K562 (cell line): ENCODE data around the gene P4HB. TPM values are rescaled to one million over a fixed set of nuclear protein-coding genes. Genes with fewer than 3 reads are reported as not detected.

ENCODE experiments used
- ATAC-seq: fragments of 200-7000 bp; cut with Tn5 transposase; 3 replicates; pipeline ENCODE4 v1.9.1; 2020; ENCODE audit warnings: moderate library complexity
- BruUV-seq: library from RNA; stranded (reverse); fragments of 400-500 nt; replicated peaks from 2 replicates; lab custom pipeline; 2021; lab: Mats Ljungman, UMichigan
- CTCF ChIA-PET: fragments of 300-600 bp; formaldehyde crosslinking; extraction: SDS; loops from one replicate; lab custom pipeline; 2021; ENCODE audit warnings: low intra/inter-chr PET ratio; lab: Yijun Ruan, JAX
- POLR2A ChIA-PET: fragments of 300-600, 350-650 bp; sonication (Branson Sonifier 250); formaldehyde crosslinking; extraction: SDS; loops from one replicate; lab custom pipeline; 2021; ENCODE audit warnings: antibody characterized with exemption, inconsistent platforms; lab: Yijun Ruan, JAX
- DNase-seq, 4 experiments: peaks; one replicate each; pipeline versions ENCODE4 v3.0.0 to v3.0.0-alpha.2; 2011 to 2018; ENCODE audit warnings: low spot score in 3 of 4, mixed read lengths in 3 of 4; ENCODE audit errors: extremely low read depth in 1 of 4
- FAIRE-seq: peaks from 2 replicates; lab custom pipeline; 2011; peaks lifted over from hg19 to GRCh38; lab: Jason Lieb, UNC
- H2AFZ ChIP-seq: 2 replicates; pipeline ENCODE4 v1.6.0; 2011; ENCODE audit warnings: low read depth, low read length, control low read depth, inconsistent platforms
- H3K27ac ChIP-seq: fragments of 200-600 bp; 3 replicates; pipeline ENCODE4 v1.8.0; 2011; ENCODE audit warnings: low read depth, mild to moderate bottlenecking, control low read depth, inconsistent platforms, low read length, moderate library complexity, mixed read lengths; ENCODE audit errors: extremely low read depth
- H3K27me3 ChIP-seq, 2 experiments: fragments of 300-600 bp in 1 of 2; 2 replicates in 1 of 2; 3 replicates in 1 of 2; pipeline versions ENCODE4 v1.6.0 to v1.8.0; 2011; ENCODE audit warnings: inconsistent platforms in 2 of 2, low read length in 2 of 2, mild to moderate bottlenecking in 1 of 2, mixed read lengths in 1 of 2, moderate library complexity in 1 of 2; ENCODE audit not compliant: control insufficient read depth in 2 of 2, insufficient read depth in 2 of 2
- H3K36me3 ChIP-seq: fragments of 300-600 bp; 3 replicates; pipeline ENCODE4 v1.8.0; 2011; ENCODE audit warnings: mild to moderate bottlenecking, low read length, inconsistent platforms; ENCODE audit not compliant: control insufficient read depth, insufficient read depth
- H3K4me1 ChIP-seq, 2 experiments: fragments of 200-600 bp in 1 of 2; replicated peaks in 1 of 2; 2 replicates in 1 of 2; 3 replicates in 1 of 2; pipeline versions ENCODE4 v1.5.1 to v1.8.0; 2011; ENCODE audit warnings: inconsistent platforms in 2 of 2, low read length in 2 of 2, mild to moderate bottlenecking in 1 of 2, mixed read lengths in 1 of 2, moderate library complexity in 1 of 2; ENCODE audit not compliant: control insufficient read depth in 2 of 2, insufficient read depth in 2 of 2
- H3K4me2 ChIP-seq: 2 replicates; pipeline ENCODE4 v1.6.1; 2011; ENCODE audit warnings: low read length, control low read depth, inconsistent platforms, mixed read lengths; ENCODE audit not compliant: insufficient read depth
- H3K4me3 ChIP-seq: fragments of 200-600 bp; sonication (generic), shearing (Covaris generic); 2 replicates; pipeline ENCODE4 v1.5.1; 2016; ENCODE audit warnings: control low read depth, inconsistent platforms
- H3K79me2 ChIP-seq: fragments of 200-600 bp; 3 replicates; pipeline ENCODE4 v1.8.0; 2011; ENCODE audit warnings: low read length, inconsistent platforms; ENCODE audit not compliant: control insufficient read depth, insufficient read depth
- H3K9ac ChIP-seq, 2 experiments: 2 replicates each; pipeline versions ENCODE4 v1.6.0 to v1.6.1; 2011; ENCODE audit warnings: low read depth in 2 of 2, low read length in 2 of 2, control low read depth in 1 of 2, inconsistent platforms in 1 of 2, mild to moderate bottlenecking in 1 of 2, mixed read lengths in 1 of 2; ENCODE audit not compliant: insufficient read depth in 1 of 2
- H3K9me1 ChIP-seq: one replicate; pipeline ENCODE4 v1.6.0; 2011; ENCODE audit warnings: inconsistent platforms, mild to moderate bottlenecking, low read length, moderate library complexity; ENCODE audit not compliant: control insufficient read depth, insufficient read depth
- H3K9me3 ChIP-seq: replicated peaks from 2 replicates; pipeline ENCODE4 v1.5.1; 2011; ENCODE audit warnings: low read depth, low read length, inconsistent platforms; ENCODE audit not compliant: control insufficient read depth, insufficient read depth
- H4K20me1 ChIP-seq: replicated peaks from 2 replicates; pipeline ENCODE4 v1.6.1; 2011; ENCODE audit warnings: low read length, inconsistent platforms, mixed read lengths; ENCODE audit not compliant: control insufficient read depth, insufficient read depth
- CCAR2 ChIP-seq: fragments of 200-400 bp; formaldehyde crosslinking; IDR thresholded peaks from 2 replicates; pipeline ENCODE4 v1.6.1; 2017; ENCODE audit warnings: mild to moderate bottlenecking, low read depth, low read length
- ETS1 ChIP-seq: conservative IDR thresholded peaks from 2 replicates; pipeline ENCODE4 v1.6.1; 2011; ENCODE audit warnings: low read depth, mild to moderate bottlenecking, low read length; ENCODE audit not compliant: control insufficient read depth
- GABPB1 ChIP-seq: sonication (generic); formaldehyde crosslinking; IDR thresholded peaks from 2 replicates; pipeline ENCODE4 v1.8.0; 2022; ENCODE audit warnings: mild to moderate bottlenecking, missing genetic modification reagents
- HBP1 ChIP-seq: fragments of 450-650 bp; formaldehyde crosslinking; IDR thresholded peaks from 2 replicates; pipeline ENCODE4 v1.4.0; 2022; ENCODE audit warnings: missing genetic modification characterization
- HCFC1 ChIP-seq: IDR thresholded peaks from 2 replicates; pipeline ENCODE4 v1.6.1; 2012; ENCODE audit warnings: low read depth, low read length, improper control_type of control experiment
- MLX ChIP-seq, 2 experiments: fragments of 450-650 bp in 1 of 2; sonication (generic) in 1 of 2; formaldehyde crosslinking; conservative IDR thresholded peaks; 2 replicates each; pipeline versions ENCODE4 v1.4.0 to v1.8.1; 2020 to 2022; ENCODE audit warnings: mild to moderate bottlenecking in 1 of 2, missing genetic modification reagents in 1 of 2
- POLR2B ChIP-seq: fragments of 450-650 bp; IDR thresholded peaks from 2 replicates; pipeline ENCODE4 v1.6.1; 2018; ENCODE audit warnings: low read depth; ENCODE audit not compliant: partially characterized antibody
- RBFOX2 ChIP-seq: fragments of 200-400 bp; formaldehyde crosslinking; IDR thresholded peaks from 2 replicates; pipeline ENCODE4 v1.6.1; 2017; ENCODE audit warnings: low read depth, mild to moderate bottlenecking, low read length, moderate library complexity
- RBM22 ChIP-seq: fragments of 200-400 bp; formaldehyde crosslinking; IDR thresholded peaks from 2 replicates; pipeline ENCODE4 v1.6.1; 2018; ENCODE audit warnings: low read length, low read depth; ENCODE audit not compliant: poor library complexity, severe bottlenecking
- SUPT5H ChIP-seq: fragments of 450-650 bp; IDR thresholded peaks from 2 replicates; pipeline ENCODE4 v1.6.1; 2016
- ZC3H8 ChIP-seq: fragments of 450-650 bp; IDR thresholded peaks from 2 replicates; pipeline ENCODE4 v1.6.1; 2017
- ZNF561 ChIP-seq: fragments of 450-650 bp; formaldehyde crosslinking; conservative IDR thresholded peaks from 2 replicates; pipeline ENCODE4 v1.4.0; 2020; ENCODE audit warnings: mild to moderate bottlenecking, moderate library complexity
- ZNF592 ChIP-seq: fragments of 450-650 bp; IDR thresholded peaks from 2 replicates; pipeline ENCODE4 v1.6.1; 2017; ENCODE audit warnings: antibody characterized with exemption, mild to moderate bottlenecking
- WGBS: fragments of 100-300 bp; shearing (Covaris generic); methylation state at CpG from one replicate; pipeline ENCODE4 v1.1.6; 2016; ENCODE audit warnings: low coverage, mixed read lengths; ENCODE audit not compliant: insufficient coverage; ENCODE audit errors: missing lambda C conversion rate; 5-methylcytosine and 5-hydroxymethylcytosine counted together
- in situ Hi-C: fragments of 300-500 bp; cut with MboI; formaldehyde crosslinking; loops from 4 replicates; pipeline ENCODE4 v1.15.0; 2018; ENCODE audit warnings: inconsistent platforms, mixed read lengths
- intact Hi-C: fragments of 100-400 bp; cut with micrococcal nuclease; formaldehyde crosslinking; loops from 2 replicates; pipeline ENCODE4 v1.14.2; 2022
- polyA plus RNA-seq, 8 experiments: library from polyadenylated mRNA; depleted of rRNA in 4 of 8; stranded (reverse) in 5 of 8; unstranded in 3 of 8; fragments of >200 nt; fragmentation: Nextera tagmentation in 2 of 8; fragmentation: Illumina TruSeq in 1 of 8; extraction: Ambion mirVana in 2 of 8; extraction: Trizol in 1 of 8; gene quantifications; 2 replicates each; pipeline versions ENCODE4 v1.2.1 to v1.2.3, GENCODE V29; 2011 to 2014; ENCODE audit warnings: inconsistent platforms in 1 of 8, missing spikeins in 1 of 8
- total RNA-seq, 7 experiments: library from RNA; depleted of rRNA in 6 of 7; stranded (reverse); fragments of >200 nt in 6 of 7; fragmentation: Illumina TruSeq in 2 of 7; extraction: Trizol in 2 of 7; gene quantifications; 2 replicates each; pipeline versions ENCODE4 v1.2.1 to v1.2.3, GENCODE V29; 2011 to 2021; ENCODE audit warnings: low replicate concordance in 1 of 7

P4HB gene
- total and polyA plus RNA-seq, 9 of the 15 experiments (the other 6 are each of a cell fraction or from before 2014, with no cell fraction given): 4.4 to 645 (median 325) TPM

DNA sequence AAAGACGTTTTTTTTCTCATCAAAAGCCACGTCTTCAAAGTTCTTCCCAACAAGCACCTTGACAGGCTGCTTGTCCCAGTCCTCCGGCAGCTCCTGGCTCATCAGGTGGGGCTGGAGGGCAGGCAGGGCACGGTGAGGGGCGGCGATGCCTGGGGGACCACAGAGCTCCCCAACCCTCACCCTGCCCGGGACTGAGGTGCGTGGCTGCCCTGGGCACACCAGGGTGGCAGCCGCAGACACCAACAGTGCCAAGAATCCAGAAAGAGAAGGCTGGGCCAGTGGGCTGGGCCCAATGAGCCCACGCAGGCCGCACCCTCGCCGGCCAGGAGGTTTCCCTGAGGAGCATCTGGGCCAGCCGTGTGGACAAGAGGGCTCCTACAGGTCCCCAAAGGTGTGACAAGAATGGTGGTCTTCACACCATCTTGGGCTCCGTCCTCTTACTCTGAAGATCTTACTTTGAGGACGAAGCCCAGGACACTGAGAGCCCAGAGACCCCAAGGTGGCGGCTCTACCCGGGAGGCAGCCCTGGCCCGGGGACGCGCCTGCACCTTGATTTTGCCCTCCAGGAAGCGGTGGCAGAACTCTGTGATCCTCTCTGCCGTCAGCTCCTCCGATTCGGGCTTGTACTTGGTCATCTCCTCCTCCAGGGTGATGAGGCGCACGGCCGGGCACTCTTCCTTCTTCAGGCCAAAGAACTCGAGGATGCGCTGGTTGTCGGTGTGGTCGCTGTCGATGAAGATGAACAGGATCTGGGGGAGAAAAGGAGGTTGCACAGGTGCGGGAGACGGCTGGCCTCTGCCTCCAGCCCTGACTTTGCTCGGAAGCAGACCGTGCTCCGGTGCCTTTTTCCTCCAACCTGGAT is 14.2 kb downstream of the P4HB start:
- ChIA-PET POLR2A (interaction anchor here (0.7 to 8.0 kb wide), 4 partner anchors 7 to 161 kb away, joined by 3 to 85 read pairs (median 4); partner anchors contain the start of gene MCRIP1), CTCF (no interaction called here)
- Histone ChIP-seq H3K36me3 (peaks cover 76% of the 10 kb centered on the region; the same call in 2 of the 3 replicates), H3K9me3 (no peaks in the 10 kb centered on the region), H4K20me1 (peaks cover 13% of the 10 kb centered on the region), H3K9me1 (no peaks in the 10 kb centered on the region), H3K4me3 (no peak overlapping the region), H2AFZ (no peak overlapping the region), H3K4me2 (no peak overlapping the region), H3K9ac (peak overlapping the region in 1 of 2 experiments; percentile 71; a peak in 1 of 4 replicates), H3K79me2 (no peaks in the 10 kb centered on the region), H3K27me3 (no peaks in the 10 kb centered on the region), H3K27ac (no peak overlapping the region), H3K4me1 (peaks cover 0 to 35% of the 10 kb centered on the region in 2 experiments; a peak in 2 of 5 replicates)
- ATAC-seq (no peak), DNase-seq (no peak), FAIRE-seq (no peak)
- 93% methylated on average over 33 of the region's 38 CpGs for WGBS
- BruUV-seq: no TSS peak
- in situ Hi-C loops: no loop called here
- intact Hi-C loops: no loop called here
- peak; percentile 5; the same call in 1 of the 2 replicates for TF ChIP-seq SUPT5H
- no peak for TF ChIP-seq ETS1
- TF ChIP-seq GABPB1 (CRISPR knock-in tag): no peak
- TF ChIP-seq POLR2B: peak; percentile 9
- TF ChIP-seq HBP1 (CRISPR knock-in tag): no peak
- no peak for TF ChIP-seq HCFC1
- peak; percentile 66 for TF ChIP-seq RBM22
- TF ChIP-seq MLX (CRISPR knock-in tag; conservative IDR thresholded peaks at IDR 0.05): no peak
- TF ChIP-seq CCAR2: no peak
- TF ChIP-seq ZNF592: no peak
- no peak for TF ChIP-seq ZNF561 (CRISPR knock-in tag)
- TF ChIP-seq ZC3H8: no peak
- TF ChIP-seq RBFOX2: peak; percentile 62
